Keratinocyte (primary cell): ENCODE results near the gene SEMA4D.

ENCODE experiments used
- CTCF ChIP-seq, 3 experiments: IDR thresholded peaks in 1 of 3; conservative IDR thresholded peaks in 1 of 3; optimal IDR thresholded peaks in 1 of 3; 2 replicates in 2 of 3; 3 replicates in 1 of 3; pipeline versions ENCODE3 to v1.5.1; 2011; ENCODE audit warnings: low read length in 3 of 3, mild to moderate bottlenecking in 3 of 3, moderate library complexity in 2 of 3, control low read depth in 1 of 3, inconsistent platforms in 1 of 3; ENCODE audit not compliant: insufficient read depth in 2 of 3; ENCODE audit errors: extremely low read depth in 1 of 3
- EZH2 ChIP-seq: IDR thresholded peaks from one replicate; pipeline ENCODE4 v1.6.1; 2012; ENCODE audit warnings: inconsistent platforms, mild to moderate bottlenecking, low read length, moderate library complexity

GRCh38 chr9:89481538-89481915, 16.4 kb downstream of the SEMA4D start:
- TF ChIP-seq CTCF (optimal IDR thresholded peaks at IDR 0.05 in 1 of 3, IDR thresholded peaks at IDR 0.05 in 1 of 3, conservative IDR thresholded peaks at IDR 0.05 in 1 of 3; ENCODE audit: extremely low read depth in 1 of 3, insufficient read depth in 2 of 3, low read length in 3 of 3) (no peak), EZH2 (no peak)
